ENCODE measurements around the gene TAS2R31.
A peak's percentile ranks its signal among the peaks of the same experiment; 100 is the strongest.

The TAS2R31 gene

DNA sequence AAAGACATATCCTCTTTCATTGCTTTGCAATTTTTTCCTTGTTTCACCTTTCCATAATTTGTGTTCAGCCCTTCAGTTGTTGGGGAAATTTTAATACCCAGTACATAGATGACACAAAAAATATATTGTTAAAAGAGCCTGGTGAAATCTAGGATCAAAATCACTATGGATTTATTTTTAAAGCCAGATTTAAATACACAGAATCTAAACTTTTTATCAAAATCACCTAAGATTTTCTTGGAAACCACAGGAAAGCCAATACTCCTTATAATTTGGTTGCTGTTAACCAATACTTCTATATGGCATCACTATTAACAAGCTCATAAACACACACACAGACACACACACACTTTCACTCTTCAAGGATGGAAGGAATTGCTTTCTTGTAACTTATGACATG lies 33.0 kb downstream of the TAS2R31 start, which contains the start of gene TAS2R20:
TAS2R20 (minus strand) TSS at position 101 of the 400 bp plus-strand sequence. CDS start 429 bp downstream, outside the sequence.
- DNase-seq (ENCODE audit: low read depth), result no peak

DNA sequence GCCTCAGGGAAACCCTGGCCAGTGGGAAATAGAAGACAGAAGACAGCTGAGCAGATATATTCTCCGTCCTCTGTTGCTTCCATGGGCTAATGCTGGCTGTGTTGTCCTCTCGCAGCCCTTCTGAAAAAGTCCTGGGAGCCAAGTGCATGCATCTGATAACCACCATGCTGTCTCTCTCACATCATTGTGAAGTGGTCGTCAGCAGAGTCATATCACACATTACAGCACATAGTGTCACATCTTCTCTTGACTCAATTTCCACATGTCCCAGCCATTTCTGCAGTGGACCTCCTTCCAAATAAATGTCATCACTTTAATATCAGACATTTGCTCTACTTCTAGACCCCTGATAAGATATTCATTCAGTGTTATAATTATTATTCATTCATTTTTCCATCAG lies 36.9 kb downstream of the TAS2R31 start:
- no peak for DNase-seq (ENCODE audit: low read depth)

- no peak for DNase-seq (ENCODE audit: low read depth)
Observed at GRCh38 chr12:10989107-10989506, 42.1 kb downstream of the TAS2R31 start.

DNA sequence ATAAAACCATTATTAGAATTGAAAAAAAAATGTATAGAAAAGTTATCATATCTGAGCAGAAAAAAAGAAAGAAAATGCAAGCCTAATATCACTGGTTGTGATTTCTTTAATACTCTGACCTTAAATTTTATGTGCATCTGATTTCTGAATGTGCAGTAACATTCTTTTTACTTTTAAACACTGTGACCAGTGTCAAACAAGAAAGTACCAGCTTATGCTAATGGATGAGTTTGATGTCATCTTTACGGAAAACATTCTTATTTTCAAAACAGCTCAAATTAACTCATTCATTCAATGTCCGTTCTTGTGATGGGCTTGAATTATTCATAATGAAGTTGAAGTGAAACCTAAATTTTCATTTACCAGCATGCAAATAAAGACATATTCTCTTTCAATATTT lies 44.4 kb downstream of the TAS2R31 start, which contains the start of gene TAS2R50:
TAS2R50 (minus strand) TSS at position 101 of the 400 bp plus-strand sequence; CDS start at position 49, 52 bp downstream.
- DNase-seq (ENCODE audit: low read depth), result no peak

- peak; percentile 26 for DNase-seq (ENCODE audit: low read depth)
Observed at GRCh38 chr12:10982244-10982643, 49.0 kb downstream of the TAS2R31 start.
